ENCODE measurements around the gene SSBP3.

The SSBP3 gene

DNA sequence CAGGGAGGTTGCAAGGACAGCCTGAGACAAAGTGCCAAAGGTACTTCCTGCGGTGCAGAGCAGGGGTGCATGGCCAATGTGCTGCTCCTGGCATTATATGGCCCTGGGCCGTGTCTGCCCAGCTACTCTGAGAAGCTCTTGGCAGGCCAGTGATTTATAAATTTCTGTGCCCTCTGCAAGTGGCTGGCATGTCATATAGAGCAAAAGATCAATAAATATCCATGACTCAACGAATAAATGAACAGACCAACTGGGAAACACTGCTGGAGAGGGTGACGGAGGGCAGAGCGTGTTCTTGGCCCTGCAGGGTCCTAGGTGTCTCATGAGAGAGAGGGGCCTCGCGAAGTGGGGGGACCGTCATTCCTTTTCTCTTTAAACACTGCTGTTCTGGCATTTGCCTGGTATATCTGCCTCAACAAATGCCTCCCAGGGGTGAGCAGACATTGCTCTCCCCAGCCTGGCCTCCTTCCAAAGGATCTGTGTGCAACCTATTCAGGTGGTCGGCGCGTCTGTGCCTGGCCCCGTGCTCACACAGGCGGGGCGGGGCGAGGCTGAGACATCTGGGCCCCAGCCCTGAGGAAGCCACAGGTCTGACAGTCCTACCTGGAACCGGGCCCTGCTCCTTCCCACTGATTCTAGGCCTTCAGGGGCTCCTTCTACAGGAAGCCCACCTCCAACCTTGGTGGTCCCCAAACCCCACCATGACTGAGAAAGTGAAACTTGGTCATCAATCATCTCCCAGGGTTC, 123.9 kb downstream of the SSBP3 start:
- peak; percentile 23 for DNase-seq

DNA sequence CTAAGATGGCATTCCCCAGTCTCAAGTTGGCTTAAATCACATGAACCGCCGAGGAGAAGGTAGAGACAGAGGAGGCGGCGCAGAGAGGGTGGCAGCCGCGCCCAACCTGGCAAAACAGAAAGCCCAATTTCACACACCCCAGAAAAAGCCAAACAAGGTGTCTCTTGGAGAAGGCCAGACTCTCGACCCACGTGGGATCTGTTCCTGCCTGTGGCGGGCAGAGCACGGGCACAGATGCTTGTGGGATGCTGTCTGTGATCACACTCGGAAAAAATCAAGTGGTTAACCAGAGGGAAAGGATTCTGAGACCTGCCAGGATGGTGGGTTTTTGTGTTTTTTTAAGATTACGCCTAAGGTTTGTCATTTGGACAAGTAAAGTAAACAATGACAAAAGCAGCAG, 125.5 kb downstream of the SSBP3 start:
- no peak for DNase-seq

DNA sequence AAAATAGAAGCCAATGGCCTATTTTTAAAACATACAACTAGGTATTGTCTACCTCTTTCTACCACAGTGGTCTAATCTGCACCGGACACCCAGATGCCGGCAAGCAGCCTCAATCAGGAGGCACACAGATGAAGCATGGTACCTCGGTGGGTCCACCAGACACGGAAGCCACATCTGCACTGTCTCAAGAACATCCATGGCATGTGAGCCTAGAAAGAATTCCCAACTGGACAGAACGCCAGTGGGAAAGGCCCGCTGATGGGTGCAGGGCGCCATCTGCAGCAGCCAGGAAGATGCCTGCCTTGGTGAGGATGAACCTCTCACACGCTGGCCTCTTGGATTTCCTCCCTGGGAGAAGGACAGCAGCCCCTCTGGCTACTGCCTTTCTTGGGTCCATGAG, 126.7 kb downstream of the SSBP3 start:
- no peak for DNase-seq

DNA sequence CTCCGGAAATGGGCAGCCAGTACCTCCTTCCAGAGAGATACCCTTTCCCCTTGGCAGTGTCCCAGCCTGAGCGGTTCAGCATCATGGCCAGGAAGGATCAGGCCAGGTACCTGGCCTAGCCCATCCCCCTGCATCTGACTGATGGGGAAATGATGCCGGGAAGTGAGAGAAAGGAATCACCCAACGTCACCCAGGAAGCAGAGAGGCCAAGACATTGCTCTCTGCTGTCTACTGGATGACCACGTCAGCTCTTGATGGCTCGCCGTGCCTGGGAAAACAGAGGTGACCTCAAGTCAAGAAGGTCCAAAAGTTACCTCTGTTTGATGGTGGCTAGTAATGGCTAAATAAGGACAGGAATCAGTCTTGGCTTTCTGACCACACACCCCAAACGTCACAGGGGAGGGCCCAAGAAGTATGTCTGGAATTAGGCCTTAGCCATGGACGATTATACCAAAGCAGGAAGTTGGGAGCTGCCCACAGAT, 127.2 kb downstream of the SSBP3 start:
- no peak for DNase-seq

DNA sequence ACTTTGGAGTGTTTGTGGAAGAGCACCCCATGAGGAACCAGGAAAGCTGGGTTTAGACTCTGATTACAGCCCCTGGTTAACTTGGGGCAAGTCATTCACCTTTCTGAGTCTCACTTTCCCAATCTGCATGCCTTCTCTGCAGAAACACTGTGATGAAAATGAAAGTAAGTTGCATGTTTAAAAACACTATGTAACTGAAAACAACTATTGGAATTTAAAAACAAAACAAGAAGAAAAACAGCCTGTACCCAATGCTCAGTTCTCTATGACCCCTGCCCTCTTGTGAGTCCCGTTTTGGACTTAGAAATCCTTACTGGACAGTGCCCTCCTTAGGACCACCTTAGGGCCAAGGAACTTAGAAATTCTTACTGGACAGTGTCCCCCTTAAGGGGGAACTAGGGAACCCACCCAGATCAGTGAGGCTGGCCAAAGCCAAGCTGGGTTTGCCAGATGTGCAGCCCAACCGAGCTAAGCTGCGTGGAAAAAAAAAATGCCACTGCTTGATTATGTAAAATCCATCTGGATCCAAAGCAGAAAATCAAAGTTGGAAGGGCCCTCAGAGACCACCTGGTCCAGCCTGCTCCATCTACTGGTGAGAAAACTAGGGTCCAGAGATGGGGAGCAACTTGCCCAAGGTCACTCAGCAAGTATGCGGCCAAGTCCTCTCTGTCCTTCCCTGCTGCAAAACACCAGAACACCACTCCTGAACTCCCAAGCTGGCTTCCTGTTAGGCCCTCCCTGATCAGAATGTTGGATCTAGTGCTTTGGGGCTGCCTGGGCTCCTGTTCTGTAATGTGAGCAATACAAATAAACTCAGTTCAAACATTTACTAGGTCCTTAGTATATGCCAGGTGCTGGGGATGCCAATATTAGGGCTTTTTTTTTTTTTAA, 128.5 kb downstream of the SSBP3 start:
- DNase-seq: no peak

DNA sequence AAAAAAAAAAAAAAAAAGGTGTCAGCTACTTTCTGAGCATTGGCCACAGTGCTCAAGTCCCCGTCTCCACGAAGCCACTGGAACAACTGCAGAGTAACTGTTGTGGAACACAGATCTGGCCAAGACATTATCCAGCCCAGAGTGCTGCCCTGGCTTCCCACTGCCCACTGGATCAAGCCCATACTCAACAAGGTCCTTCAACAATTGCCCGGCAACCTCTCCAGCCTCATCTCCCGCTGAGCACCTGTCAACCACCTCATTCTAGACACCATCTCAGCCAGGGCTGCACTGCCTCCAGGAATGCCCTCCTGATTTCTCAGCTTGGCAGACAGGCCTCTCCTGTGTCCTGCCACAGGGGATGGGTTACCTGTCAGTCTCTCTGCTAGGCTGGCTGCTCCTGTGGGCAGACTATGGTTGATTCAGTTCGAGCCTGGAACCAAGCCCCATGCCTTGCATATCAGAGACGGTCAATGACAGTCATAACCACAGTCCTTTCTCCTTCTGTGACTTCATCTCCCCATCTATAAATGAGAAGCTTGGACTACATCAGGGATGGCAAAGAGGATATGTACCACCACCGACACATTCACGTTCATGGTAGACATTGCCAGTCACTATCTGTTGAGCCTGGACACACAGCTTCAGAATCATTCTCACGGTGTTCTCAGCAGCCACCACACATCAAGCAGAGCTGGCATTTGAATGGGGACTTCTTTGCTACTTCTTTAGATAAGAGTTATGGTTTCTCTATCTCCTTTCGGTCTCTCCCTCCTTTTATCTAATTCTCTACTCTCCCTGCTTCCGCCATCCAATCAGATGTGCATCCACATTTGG, 129.4 kb downstream of the SSBP3 start:
- no peak for DNase-seq

DNA sequence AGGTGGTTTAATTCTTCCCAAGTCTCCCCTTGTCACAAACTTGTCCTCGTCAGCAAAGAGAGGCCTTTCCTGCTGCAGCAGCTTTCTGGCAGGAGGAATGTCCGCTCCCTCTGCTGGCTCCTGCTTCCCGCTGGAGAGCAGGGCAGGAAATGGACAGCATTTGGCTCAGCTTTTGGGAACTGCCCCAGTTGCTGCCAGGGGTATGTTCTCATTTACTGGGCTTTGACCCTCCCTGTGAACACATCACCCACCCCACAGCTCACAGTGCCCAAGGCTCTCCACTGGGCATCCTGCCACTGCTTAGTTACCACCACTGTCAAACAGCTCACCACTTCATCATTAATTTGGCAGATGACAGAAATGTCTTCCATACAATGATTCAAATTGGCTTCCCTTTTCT, 130.8 kb downstream of the SSBP3 start:
- peak; percentile 7 for DNase-seq

DNA sequence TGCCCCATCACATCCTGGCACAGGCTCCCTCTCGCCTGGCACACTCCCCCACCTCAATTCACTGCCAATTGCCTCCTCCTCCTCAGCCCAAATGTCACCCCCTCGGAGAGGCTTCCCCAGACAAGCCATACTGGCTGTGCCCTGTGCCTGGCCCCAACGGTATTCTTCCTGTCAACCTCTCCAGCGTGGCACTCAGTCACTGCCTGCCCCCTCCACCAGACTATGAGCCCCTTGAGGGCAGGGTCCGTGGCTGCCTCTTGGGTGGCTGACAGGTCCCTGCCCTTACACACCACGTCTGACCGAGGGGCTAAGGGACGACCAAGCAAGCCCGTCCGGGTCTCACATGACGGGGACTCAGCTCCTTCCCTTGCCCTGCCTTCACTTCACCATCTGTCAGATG, 131.3 kb downstream of the SSBP3 start:
- no peak for DNase-seq

DNA sequence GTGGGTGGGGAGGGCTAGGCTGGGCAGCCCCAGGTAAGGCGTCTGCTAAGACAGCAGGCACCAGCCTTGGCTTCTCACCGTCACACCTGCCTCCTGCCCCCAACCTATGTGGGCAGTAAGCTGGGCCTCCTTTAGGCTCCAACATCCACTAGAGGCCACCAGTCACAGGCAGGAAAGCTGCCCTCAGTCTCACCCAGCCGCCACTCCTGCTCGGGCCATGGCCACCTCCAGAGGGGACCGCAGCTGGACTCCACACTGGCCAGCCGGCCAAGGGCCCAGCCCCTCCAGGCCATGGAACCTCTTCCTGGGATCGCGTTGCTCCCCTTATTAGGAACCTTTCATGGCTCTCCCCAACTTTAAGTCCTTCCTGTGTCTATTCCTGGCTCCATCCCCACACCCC, 131.7 kb downstream of the SSBP3 start:
- no peak for DNase-seq

DNA sequence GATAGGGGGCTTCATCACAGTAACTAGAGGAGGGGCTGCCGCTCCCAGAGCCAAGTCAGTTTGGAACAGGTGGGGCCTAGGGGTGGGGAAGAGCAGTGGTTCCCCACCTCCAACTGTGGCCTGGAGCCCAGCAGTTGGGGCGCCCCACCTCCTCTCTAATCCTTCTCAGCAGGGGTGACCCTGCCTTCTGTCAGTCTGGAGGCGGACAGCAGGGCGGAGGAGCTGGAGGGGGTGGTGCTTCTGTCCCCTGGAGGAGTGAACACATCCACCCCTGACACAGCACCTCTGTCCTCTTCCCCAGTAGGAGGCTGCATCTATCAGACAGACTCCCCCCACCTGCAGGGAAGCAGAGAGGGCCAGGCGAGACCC, 132.4 kb downstream of the SSBP3 start:
- DNase-seq: peak; percentile 93

DNA sequence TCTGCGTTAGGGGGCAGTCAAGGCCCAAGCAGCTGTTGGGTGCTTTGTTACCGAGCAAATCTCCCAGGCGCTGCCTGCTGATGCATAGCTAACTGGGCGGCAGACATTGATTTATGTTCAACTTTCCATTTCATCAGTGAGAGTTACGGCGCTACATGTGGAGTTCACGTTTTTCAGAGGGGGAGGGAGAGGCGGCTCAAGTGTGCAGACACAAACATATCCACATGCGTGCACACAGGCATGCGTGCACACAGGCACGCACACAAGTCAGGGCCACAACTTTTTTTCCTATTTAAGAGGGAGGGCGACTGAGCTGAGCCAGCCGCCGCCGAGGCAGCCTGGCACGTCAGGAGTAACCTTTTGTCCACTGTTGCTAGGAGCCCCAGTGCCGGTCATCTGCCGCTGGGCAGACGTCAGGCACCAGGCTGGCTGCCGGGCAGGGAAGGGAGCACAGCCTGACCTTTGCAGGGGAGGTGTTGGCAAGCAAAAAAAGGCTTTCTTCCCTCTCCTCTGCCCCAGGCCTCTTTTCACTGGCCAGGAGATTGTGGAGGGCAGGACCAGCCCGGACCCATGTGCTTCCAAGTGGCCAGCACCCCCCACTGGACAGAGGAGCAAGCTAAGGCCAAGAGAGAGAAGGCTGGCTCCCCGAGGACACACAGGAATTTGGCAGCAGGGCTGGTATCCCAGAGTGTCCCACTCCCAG, 133.0 kb downstream of the SSBP3 start:
- peak; percentile 92 for DNase-seq

DNA sequence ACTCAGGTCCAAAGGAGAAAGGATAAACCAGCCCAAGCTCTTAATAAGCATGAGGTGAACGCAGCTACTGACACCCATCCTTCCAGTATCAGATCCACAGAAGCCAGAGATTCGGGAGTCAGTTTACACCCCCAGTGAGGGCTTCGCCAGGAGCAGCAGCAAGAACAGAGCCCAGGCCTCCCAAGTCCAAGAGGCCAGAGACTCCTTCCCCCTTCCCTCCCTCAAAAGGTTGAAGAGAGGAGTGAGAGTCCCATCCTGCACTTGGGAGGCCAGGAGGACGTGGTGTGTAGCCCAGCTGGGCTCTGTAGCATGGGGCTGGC, 133.5 kb downstream of the SSBP3 start:
- no peak for DNase-seq

DNA sequence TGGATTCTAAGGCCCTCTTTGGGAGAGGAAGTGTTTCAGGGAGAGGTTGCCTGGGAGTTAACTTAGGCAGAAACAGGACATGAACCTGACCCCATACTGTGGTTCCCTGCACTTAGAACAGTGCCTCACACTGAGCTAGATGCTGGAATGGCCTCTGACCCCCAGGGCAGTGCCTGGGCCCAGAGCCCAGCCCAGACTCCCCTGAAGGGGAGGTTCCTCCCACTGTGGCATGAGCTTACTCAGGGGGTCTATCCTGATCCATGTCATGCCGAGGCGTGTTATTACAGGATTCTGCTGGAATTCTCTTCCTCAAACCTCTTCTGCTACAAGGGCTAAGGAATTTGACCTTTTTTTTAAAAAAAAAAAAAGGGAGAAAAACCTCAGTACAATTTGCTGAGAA, 134.1 kb downstream of the SSBP3 start:
- no peak for DNase-seq

DNA sequence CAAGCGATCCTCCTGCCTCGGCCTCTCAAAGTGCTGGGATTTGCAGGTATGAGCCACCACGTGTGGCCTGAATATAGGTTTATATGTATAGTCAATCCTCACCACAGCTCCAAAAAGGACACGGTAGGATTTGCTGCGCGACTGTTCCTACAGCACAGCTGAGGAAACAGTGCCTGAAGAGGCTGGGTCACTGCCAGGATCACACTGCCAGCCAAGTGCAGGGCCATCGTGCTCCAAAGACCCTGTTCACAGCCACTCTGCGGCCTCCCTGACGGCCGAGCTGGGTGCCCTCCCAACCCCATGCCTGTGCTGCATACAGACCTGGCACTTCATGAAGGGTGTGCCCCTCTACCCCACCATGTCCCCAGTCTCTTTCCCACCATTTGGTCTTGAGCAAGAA, 134.9 kb downstream of the SSBP3 start:
- no peak for DNase-seq

DNA sequence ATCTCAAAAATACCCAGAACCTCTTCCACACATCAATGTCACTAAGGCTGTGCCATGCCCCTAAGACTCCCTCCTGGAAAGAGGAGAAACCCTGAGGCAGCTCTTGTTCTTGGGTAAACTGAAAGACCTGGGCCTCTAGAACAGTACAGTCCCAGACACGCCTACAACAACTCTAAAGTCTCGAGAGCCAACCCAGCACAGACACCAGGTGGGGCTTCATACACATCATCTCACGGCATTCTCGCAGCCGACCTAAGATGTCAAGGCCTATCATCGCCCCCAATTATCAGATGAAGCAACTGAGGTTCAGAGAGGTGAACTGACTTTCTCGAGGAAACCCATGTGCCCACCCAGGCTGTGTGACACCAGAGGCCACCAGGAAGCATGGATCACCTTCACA, 135.7 kb downstream of the SSBP3 start:
- no peak for DNase-seq

DNA sequence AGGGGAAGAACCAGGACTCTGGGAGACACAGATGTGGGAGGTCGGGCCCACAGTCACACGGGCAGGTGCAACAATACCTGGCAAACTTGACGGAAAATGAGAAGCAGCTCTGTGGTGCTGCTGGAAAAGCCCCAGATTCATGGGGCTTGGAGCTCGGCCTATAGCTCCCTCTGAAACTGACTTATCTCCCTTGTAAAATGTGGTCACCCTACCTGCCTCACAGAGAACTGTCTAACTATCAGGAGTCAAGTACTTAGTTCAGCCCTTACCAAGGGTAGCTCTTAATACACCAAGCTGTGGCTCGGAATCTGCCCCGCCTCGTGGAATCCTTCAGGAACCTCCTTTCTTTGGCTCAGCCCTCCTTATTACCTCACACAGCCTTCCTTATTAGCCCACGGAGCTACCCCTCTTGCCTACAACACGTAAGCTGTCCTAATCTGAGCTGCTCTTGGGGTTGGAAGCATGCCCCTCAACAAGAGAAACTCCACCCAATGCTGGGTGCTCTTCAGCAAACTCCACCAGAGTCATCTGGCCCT, 137.4 kb downstream of the SSBP3 start:
- no peak for DNase-seq

DNA sequence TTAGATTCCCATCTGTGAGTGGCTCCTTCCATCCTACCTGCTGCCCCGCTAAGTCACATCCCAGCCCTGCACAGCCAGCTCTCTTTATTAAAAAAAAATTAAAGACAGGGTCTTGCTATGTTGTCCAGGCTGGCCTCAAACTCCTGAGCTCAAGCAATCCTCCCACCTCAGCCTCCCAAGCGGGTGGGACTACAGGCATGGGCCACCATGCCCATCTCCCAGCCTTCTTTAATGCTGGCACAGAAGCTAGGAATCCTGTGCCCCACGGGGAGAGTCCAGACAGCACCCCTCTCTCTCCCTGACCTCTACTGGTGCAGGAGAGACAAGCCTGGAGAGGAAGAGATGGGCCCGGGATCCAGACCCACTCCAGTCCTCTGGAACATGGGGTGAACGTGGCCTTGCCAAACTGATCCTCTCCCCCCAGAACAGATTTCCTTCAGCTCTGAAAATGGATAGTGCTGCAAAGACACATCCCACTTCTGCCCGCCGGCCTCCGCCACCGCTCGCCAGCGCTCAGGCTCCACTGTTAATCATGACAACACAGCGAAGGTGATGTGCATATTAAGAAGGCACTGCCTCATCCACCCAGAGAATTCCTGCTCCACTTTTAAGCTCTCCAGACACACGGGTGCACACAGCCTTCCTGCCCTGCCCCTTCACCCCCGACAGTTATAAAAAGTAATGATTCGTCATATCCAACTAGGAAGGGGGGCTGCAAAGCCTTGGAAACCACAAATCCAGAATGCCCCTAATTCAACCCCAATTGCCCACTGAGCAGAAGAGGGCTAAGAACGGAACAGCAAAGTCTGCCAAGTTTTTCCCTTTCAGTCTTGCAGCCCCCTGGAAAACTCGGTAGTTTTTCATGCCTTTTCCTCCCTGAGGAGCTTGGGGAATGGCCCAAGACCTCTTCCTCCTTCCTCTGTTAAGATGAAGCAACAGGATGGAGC, 138.1 kb downstream of the SSBP3 start:
- DNase-seq: no peak

DNA sequence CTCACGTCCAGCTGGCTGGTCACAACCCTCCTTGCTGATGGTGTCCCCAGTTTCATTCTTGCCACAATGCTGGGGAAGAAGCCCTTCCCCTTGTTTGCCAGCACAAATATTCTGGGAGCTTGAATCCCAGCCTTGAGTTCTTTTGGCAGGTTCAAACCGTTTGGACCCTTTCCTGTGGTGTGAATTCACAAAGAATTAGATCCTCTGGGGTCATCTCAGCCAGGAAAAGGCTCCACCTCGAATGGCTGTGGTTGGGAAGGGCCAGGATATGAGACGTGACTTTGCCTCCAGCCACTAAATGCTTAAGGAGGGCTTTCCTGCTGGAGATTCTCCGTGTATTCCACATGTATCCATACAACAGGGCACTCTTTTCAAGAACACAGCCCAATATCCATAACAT, 139.3 kb downstream of the SSBP3 start:
- DNase-seq: no peak

DNA sequence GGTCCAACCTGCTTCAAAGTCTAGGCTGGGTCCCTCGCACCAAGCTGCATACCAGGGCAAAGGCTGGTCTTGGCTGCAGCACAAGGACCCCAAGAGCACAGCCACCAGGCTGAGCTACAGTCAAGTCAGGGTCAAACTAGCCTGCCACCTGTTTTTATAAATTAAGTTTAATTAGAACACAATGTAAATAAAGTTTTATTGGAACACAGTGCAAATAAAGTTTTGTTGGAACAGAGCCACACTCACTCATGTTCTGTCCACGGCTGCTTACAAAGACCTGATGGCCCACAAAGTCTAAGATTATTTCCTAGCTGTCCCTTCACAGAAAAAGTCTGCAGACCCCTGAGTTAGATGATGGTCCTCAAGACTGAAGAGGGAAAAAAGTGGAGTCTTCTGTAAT, 140.0 kb downstream of the SSBP3 start:
- no peak for DNase-seq

DNA sequence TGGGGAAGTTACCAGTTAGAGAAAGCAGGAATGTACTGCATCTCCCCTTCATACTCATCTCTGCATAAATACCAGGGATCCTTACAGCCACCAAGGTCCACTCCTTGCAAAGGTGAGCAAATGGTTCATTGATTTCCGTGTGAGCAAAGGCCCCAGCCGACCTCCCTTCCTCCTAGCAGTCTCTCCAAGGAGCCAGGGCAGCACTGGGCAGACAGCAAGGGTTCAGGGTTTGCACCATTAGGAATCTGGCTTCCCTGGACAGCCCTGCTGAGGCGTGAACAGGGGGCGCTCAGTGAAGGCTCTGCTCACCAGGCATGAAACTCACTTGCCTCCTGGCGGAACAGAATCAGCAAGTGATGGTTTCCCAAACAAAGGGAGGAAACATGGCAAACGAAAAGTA, 140.5 kb downstream of the SSBP3 start:
- no peak for DNase-seq

DNA sequence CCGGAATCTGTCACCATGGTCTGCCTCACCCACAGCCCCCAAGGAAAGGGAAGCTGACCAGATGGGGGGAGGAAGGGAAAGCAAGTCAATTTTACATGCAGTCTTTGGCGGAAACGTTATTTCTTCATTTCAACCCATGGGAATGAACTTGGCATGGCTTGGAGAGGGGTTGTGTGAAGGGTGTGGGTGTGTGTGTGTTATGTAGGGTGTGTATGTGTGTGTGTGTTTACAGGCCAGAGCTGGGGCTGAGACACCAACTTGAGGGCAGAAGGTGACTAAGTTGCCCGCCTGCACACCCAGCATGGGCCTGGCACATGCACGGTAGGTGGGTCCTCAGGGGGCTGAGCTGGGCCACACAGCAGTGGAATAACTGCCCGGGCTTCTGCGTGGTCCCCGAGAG, 141.1 kb downstream of the SSBP3 start:
- no peak for DNase-seq
